HG03060 (cell line): Measurements from ENCODE around the gene CRB3.
"Not testable (repeated sequence)": the region's sequence is repeated elsewhere in the genome, so short reads cannot be mapped to it uniquely, and the experiment has no call there.

ENCODE experiments used
- ATAC-seq: cut with Tn5 transposase; IDR thresholded peaks from one replicate; pipeline ENCODE4 v1.9.1; 2021; ENCODE audit warnings: low read depth, moderate number of reproducible peaks; ENCODE audit not compliant: unreplicated experiment

Gene CRB3

DNA sequence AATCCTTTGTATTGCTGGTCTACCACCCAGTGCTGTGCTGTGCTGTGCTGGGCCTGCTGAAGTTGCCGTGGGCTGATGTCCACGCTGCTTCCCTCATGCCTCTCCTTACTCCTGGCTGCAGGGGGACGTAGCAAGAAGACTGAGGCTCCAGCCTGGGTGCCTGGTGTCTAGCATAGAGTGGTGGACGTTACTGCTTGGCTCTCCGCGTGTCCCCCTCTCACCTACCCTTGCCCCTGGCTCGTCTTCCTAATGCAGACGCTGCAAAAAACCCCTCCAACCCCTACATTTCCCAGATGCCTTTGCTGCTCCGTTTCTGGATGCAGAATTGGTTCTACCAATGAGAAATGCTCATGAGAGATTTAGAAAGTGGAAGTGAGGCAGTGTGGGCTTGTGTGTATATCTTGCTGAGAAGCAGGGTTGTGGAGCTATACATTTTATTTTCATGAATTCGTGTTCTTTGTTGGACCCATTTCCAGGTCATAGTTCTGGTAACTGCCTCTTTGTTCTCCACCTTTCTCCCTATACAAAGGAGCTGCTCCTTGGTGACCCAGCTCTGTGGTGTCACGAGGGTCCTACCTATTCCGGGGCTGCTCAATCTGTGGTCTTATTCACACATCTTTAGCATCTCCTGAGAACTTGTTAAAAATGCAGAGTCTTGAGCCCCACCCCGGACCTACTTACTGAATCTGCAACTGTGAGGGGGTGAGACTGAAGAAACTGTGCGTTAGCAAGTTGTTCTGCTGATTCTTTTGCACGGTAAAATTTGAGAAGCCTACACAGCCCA is 25.4 kb downstream of the CRB3 start:
- no peak for ATAC-seq

DNA sequence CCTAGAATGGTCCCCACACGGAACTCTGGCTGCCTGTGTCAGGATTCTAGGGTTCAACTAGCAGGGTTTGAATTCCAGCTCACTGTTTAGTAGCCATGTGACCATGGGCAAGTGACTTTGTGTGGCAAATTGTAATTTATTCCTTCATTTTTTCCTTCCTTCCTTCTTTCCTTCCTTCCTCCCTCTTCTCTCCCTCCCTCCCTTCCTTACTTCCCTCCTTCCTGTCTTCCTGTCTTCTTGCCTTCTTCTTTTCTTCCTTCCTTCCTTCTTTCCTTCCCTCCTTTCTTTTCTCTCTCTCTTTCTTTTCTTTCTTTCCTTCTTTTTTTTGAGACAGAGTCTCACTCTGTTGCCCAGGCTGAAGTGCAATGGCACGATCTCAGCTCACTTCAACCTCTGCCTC is 26.1 kb downstream of the CRB3 start:
- ATAC-seq = no peak

- no peak for ATAC-seq
Observed at GRCh38 chr19:6491802-6492592, 27.9 kb downstream of the CRB3 start.

DNA sequence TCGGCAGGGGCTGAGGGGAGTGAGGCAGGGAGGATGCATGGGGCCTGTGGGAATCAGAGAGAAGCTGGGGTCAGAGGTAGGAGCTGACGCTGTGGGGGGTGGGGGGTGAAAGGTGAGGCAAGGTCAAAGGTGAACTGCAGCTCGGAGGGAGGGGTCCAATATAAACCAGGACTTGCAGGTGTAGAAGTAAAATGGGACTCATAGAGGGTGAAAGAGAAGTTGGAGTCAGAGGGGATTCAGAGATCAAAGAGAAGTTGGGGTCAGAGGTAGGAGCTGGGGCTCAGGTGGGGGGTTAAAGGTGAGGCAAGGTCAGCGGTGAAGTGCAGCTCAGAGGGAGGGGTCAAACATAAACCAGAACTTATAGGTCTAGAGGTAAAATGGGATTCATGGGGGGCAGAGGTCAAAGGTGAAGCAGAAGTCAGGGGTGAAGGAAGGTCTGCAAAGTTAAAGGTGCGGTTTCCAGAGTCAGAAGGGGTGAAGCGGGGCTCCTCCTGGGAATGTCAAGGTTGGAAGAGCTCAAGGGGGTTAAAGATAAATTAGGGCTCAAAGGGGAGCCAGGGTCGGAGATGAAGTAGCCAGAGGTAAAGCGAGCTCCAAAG is 30.5 kb downstream of the CRB3 start:
- no peak for ATAC-seq

- ATAC-seq = no peak
Observed at GRCh38 chr19:6495947-6496346, 31.9 kb downstream of the CRB3 start.

DNA sequence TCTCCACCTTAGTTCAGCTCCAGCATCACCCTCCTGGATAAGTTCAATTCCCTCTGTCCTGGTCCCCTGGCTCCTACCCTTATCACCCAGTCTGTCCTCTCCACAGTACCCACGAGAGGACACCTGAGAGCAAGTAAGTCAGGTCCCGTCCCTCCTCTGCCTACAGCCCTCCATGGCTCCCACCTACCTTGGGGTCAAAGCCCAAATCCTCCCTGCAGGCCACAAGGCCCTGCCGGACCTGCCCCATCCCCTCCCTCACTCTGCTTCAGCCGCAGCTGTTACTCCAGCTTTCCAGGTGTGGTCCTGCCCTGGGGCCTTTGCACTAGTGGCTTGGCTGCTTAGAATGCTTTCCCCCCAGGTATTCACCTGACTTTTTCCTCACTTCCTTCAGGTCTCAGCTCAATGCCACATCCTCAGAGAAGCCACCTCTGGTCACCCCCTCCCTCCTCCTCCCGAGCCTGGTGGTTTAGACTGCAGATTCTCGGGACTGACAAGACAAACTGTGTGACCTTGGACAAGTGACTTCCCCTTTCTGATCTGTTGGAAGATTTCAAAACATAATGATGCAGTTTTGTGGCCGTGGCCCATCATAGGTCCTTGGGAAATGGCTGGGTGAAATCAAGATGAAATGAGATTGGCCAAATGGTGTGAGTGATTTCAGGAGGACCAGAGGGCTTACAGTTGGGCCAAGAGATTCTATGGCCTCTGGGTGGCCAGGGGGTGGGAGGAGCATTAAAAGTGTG is 34.4 kb downstream of the CRB3 start:
- ATAC-seq = no peak

DNA sequence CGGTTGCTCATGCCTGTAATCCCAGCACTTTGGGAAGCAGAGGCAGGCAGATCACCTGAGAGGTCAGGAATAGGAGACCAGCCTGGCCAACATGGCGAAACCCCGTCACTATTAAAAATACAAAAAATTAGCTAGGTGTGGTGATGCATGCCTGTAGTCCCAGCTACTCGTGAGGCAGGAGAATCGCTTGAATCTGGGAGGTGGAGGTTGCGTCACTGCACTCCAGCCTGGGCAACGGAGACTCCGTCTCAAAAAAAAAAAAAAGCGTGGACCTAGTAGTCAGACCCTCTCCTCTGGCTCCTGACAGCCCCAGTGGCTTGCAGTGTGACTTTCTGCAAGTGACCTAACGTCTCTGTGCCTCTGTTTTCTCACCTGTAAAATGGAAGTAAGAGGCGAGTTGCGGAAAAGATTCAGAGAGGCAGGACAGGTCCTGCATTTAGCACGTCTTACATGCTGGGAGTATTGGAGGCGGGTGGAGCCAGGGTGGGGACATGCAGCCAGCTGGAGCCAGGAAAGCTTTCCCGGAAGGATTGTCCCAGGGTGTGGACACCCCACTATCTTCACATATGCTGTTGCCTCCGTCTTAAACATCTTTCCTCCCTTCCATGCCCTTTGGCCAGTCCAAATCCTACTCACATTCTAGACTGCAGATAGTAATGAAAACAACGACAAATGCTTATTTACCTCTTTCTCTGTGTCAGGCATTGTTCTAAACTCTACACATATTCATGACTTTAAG is 35.1 kb downstream of the CRB3 start:
- no peak for ATAC-seq

DNA sequence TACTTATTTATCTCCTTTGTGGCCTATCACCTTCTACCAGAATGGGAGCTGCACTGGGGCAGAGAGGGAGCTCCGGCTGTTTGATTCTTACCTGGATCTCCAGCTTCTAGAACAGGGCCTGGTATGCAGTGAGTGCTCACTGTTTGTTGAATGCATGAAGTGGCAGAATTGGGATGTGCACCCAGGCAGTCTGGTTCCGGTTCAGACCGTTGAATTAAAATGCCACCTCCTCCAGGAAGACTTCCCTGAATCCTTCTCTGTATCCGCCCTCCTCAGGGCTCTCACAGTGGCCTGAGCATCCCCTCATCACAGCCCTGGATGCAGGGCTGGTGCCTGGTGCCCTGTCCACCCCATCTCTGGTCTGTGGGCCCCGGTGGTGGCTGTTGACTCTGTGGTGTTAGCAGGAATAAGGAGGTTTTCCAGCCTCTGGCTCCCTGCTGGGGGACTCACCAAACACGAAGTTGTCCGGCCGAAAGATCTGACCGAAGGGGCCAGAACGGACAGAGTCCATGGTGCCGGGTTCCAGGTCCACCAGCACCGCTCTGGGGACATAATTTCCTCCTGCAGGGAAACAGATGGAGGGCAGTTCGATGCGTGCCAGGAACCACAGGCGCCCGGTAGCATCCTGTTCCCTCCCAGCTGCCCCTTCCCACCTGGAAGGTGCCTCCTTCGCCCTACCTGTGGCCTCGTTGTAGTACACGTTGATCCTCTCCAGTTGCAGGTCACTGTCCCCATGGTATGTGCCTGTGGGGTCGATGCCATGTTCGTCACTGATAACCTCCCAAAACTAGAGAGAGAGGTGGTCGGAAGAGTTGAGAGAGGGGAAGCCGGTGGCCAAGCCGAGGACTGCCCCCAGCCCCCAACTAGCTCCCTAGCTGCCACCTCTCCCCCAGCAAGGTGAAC is 37.0 kb downstream of the CRB3 start:
- no peak for ATAC-seq

DNA sequence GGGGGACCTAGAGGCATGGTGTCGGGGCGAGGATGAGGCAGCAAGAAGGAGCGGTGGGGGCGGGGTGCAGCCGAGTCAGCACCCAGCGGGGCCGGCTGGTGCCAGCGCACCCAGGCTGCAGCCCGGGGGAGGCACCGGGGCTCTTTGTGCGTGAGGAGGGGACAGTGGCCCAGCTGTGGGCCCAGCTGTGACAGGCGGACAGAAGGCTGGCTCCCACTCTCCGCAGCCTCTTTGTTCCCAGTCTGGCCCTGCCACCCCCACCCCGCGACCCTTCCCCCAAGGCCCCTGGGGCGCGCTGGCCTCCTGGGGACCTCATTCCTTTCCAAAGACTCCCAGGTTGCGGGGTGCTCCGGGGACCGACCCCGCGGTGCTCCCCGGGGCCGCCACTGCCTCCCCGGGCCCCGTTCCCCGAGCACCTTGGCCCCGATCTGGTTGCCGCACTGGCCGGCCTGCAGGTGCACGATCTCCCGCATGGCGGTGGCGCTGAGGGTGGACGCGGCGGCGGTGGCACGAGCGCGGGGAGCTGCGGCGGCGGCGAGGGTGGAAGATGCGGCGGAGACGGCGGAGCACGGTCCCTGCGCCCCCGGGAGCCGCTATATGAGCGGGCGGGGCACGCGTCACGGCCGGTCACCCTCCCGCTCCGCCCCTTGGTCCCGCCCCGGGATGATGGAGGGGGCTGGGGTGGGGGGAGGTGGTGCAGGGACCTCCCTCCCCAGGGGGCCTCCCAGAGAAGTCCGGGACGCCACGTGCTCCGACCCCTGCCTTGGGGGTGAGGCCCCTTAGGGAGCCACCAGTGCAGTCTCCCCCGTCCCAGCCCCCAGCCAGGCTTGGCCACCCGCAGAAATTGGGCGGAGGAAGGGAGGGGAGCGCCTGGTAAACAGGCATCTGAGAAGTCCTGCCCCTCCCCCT is 37.9 kb downstream of the CRB3 start, which contains the start of gene TUBB4A:
Gene TUBB4A, minus strand, starts transcription at position 570 of the 909 bp plus-strand sequence. Its CDS starts 97 bp downstream, at position 473.
- no peak for ATAC-seq

GRCh38 chr19:6503407-6504201 is 39.5 kb downstream of the CRB3 start:
- no peak for ATAC-seq

DNA sequence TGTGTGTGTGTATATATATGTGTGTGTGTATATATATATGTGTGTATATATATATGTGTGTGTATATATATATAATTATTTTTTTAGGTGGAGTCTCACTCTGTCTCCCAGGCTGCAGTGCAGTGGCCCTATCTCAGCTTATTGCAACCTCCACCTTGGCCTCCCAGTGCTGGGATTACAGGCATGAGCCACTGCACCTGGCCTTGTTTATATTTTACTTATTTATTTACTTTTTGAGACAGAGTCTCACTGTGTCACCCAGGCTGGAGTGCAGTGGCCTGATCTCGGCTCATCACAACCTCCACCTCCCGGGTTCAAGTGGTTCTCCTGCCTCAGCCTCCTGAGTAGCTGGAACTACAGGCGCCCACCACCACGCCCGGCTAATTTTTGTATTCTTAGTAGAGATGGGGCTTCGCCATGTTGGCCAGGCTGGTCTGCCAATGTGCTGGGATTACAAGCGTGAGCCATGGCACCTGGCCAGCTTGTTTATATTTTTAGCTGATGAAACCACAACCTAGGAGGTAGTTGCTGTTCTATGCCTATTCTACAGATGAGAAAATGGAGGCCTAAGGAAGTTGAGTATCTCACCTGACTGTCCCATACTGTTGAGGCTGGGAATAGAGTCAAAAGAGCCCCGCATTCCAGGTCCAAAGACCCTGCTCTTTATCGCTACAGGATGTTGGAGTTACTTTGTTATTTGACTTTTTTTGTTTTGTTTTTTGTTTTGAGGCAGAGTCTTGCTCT is 44.1 kb downstream of the CRB3 start:
- ATAC-seq = not testable (repeated sequence)

GRCh38 chr19:6509118-6509971 is 45.3 kb downstream of the CRB3 start:
- ATAC-seq = no peak

DNA sequence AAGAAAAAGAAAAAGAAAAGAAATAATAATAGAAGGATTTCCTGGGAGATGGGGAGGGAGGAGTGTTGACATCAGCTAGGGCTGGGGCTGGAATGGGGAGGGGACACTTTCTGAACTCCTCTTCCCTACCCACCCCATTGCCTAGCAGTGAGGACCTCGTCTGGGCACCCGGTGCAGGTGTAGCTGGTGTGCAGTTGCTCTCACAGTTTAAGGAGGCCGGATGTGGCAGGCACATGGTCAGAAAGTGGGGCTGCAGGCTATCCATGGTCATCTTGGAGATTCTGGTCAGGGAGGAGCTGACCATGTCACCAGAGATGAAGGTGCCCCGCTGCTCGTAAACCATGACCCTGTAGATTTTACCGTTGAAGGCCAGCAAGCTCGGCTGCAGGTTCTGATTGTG is 46.5 kb downstream of the CRB3 start:
- no peak for ATAC-seq

GRCh38 chr19:6514089-6514488 is 50.0 kb downstream of the CRB3 start:
- no peak for ATAC-seq

DNA sequence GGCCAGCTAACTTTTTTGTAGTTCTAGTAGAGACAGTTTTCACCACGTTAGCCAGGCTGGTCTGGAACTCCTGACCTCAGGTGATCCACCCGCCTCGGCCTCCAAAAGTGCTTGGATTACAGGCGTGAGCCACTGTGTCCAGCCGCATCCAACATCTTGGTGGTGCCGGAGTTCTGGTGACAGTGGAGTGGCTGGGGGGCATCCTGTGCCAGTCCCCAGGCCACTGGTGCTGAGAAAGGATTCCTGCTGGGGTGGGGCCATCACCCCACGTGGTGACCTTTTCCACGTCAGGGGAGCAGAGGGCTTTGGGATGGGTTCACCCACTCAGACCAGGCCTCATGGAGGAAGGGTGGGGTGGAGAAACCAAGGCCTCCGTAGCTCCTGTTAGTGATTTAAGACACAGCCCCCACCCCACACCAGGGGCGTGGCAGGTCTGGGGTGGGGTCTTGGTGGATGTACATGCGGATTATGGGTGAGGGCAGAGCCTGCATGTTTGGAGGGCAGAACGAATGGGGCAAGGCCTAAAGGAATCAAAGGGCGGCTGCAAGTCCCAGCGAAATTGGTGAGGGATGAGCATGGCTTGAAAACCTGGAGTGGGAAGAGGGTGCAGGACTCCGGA is 51.0 kb downstream of the CRB3 start:
- ATAC-seq = no peak
